Keratinocyte (primary cell): ENCODE results near the gene MTHFD2. TPM values are rescaled to one million over a fixed set of nuclear protein-coding genes. Genes with fewer than 3 reads are reported as not detected.

Source experiments
- DNase-seq: peaks from one replicate; pipeline ENCODE4 v3.0.0-alpha.2; 2011; ENCODE audit warnings: low read depth, missing footprints, low spot score
- FAIRE-seq: peaks from 2 replicates; lab custom pipeline; 2011; peaks lifted over from hg19 to GRCh38; lab: Jason Lieb, UNC
- H2AFZ ChIP-seq: 2 replicates; pipeline ENCODE4 v1.6.0; 2012; ENCODE audit warnings: low read length, control low read depth, inconsistent platforms; ENCODE audit not compliant: control insufficient read depth
- H3K27ac ChIP-seq: 2 replicates; pipeline ENCODE4 v1.5.1; 2011; ENCODE audit warnings: low read length; ENCODE audit not compliant: control insufficient read depth, insufficient read depth
- H3K27me3 ChIP-seq: 3 replicates; pipeline ENCODE4 v1.6.0; 2011; ENCODE audit warnings: low read length; ENCODE audit not compliant: control insufficient read depth, insufficient read depth; ENCODE audit errors: extremely low read depth
- H3K36me3 ChIP-seq, 2 experiments: 2 replicates in 1 of 2; 3 replicates in 1 of 2; pipeline ENCODE4 v1.5.1; 2011; ENCODE audit warnings: low read length in 2 of 2, mild to moderate bottlenecking in 1 of 2; ENCODE audit not compliant: control insufficient read depth in 2 of 2, insufficient read depth in 2 of 2; ENCODE audit errors: extremely low read depth in 1 of 2
- H3K4me1 ChIP-seq: 3 replicates; pipeline ENCODE4 v1.5.1; 2011; ENCODE audit warnings: low read length; ENCODE audit not compliant: control insufficient read depth, insufficient read depth; ENCODE audit errors: extremely low read depth
- H3K4me2 ChIP-seq: 3 replicates; pipeline ENCODE4 v1.6.0; 2011; ENCODE audit warnings: low read depth, low read length; ENCODE audit not compliant: control insufficient read depth, insufficient read depth; ENCODE audit errors: extremely low read depth
- H3K4me3 ChIP-seq, 3 experiments: fragments of 200-600 bp in 1 of 3; sonication (generic) in 1 of 3; 2 replicates in 2 of 3; 3 replicates in 1 of 3; pipeline ENCODE4 v1.5.1; 2011 to 2016; ENCODE audit warnings: low read length in 3 of 3, mild to moderate bottlenecking in 3 of 3, control low read depth in 2 of 3, inconsistent platforms in 1 of 3, low read depth in 1 of 3, mixed read lengths in 1 of 3, mixed run types in 1 of 3, moderate library complexity in 1 of 3; ENCODE audit not compliant: control insufficient read depth in 2 of 3, insufficient read depth in 2 of 3; ENCODE audit errors: extremely low read depth in 1 of 3
- H3K79me2 ChIP-seq: 2 replicates; pipeline ENCODE4 v1.6.0; 2012; ENCODE audit warnings: low read length; ENCODE audit not compliant: control insufficient read depth, insufficient read depth
- H3K9ac ChIP-seq: 3 replicates; pipeline ENCODE4 v1.6.0; 2011; ENCODE audit warnings: low read length; ENCODE audit not compliant: control insufficient read depth, insufficient read depth; ENCODE audit errors: extremely low read depth
- H3K9me1 ChIP-seq: 3 replicates; pipeline ENCODE4 v1.6.0; 2011; ENCODE audit warnings: low read length; ENCODE audit not compliant: control insufficient read depth, insufficient read depth; ENCODE audit errors: extremely low read depth
- H3K9me3 ChIP-seq: 2 replicates; pipeline ENCODE4 v1.5.1; 2012; ENCODE audit warnings: low read depth, low read length; ENCODE audit not compliant: control insufficient read depth
- H4K20me1 ChIP-seq: 3 replicates; pipeline ENCODE4 v1.6.0; 2011; ENCODE audit warnings: low read length; ENCODE audit not compliant: control insufficient read depth, insufficient read depth; ENCODE audit errors: extremely low read depth
- CTCF ChIP-seq, 3 experiments: IDR thresholded peaks in 1 of 3; conservative IDR thresholded peaks in 1 of 3; optimal IDR thresholded peaks in 1 of 3; 2 replicates in 2 of 3; 3 replicates in 1 of 3; pipeline versions ENCODE3 to v1.5.1; 2011; ENCODE audit warnings: low read length in 3 of 3, mild to moderate bottlenecking in 3 of 3, moderate library complexity in 2 of 3, control low read depth in 1 of 3, inconsistent platforms in 1 of 3; ENCODE audit not compliant: insufficient read depth in 2 of 3; ENCODE audit errors: extremely low read depth in 1 of 3
- EZH2 ChIP-seq: IDR thresholded peaks from one replicate; pipeline ENCODE4 v1.6.1; 2012; ENCODE audit warnings: inconsistent platforms, mild to moderate bottlenecking, low read length, moderate library complexity
- dilution Hi-C: fragments of 300-500 bp; cut with MboI; formaldehyde crosslinking; loops from one replicate; pipeline ENCODE4 v1.7.0; 2020; ENCODE audit warnings: low sequenced_read_pairs; ENCODE audit not compliant: extremely low pct_ligation_motif_present
- polyA plus RNA-seq, 5 experiments: library from polyadenylated mRNA; depleted of rRNA in 3 of 5; stranded (reverse) in 3 of 5; stranded (forward) in 1 of 5; unstranded in 1 of 5; fragments of >200 nt; gene quantifications; 1 replicate in 1 of 5; 2 replicates in 3 of 5; 3 replicates in 1 of 5; pipeline versions ENCODE4 v1.2.1 to v1.2.3, GENCODE V29; 2011 to 2012; ENCODE audit warnings: missing spikeins in 2 of 5, low read depth in 1 of 5, low replicate concordance in 1 of 5

MTHFD2 gene
- polyA plus RNA-seq, 1 donor (not counting 4 experiments of a cell fraction or from before 2014, with no cell fraction given), result 114 TPM

- Histone ChIP-seq H3K36me3 (peaks cover 14 to 41% of the 10 kb centered on the region in 2 experiments), H3K4me3 (no peak overlapping the region), H3K4me1 (no peaks in the 10 kb centered on the region), H3K9me1 (peaks cover 2% of the 10 kb centered on the region), H2AFZ (no peak overlapping the region), H3K27me3 (no peaks in the 10 kb centered on the region), H3K79me2 (no peaks in the 10 kb centered on the region), H3K4me2 (no peak overlapping the region), H3K27ac (no peak overlapping the region), H3K9me3 (no peaks in the 10 kb centered on the region), H4K20me1 (no peaks in the 10 kb centered on the region), H3K9ac (no peak overlapping the region)
- no peak for DNase-seq
- dilution Hi-C loops, result no loop called here
- FAIRE-seq, result no peak
- no peak for TF ChIP-seq EZH2
- no peak for TF ChIP-seq CTCF (optimal IDR thresholded peaks at IDR 0.05 in 1 of 3, IDR thresholded peaks at IDR 0.05 in 1 of 3, conservative IDR thresholded peaks at IDR 0.05 in 1 of 3; ENCODE audit: extremely low read depth in 1 of 3, insufficient read depth in 2 of 3, low read length in 3 of 3)
Measured at GRCh38 chr2:74216642-74217041, 18.2 kb downstream of the MTHFD2 start.

- no peaks in the 10 kb centered on the region for H3K9me3 ChIP-seq
- no peaks in the 10 kb centered on the region for H3K79me2 ChIP-seq
- no peak overlapping the region for H3K27ac ChIP-seq
- H4K20me1 ChIP-seq, result peaks cover 3% of the 10 kb centered on the region
- DNase-seq, result no peak
- FAIRE-seq, result no peak
- no peak for TF ChIP-seq CTCF (optimal IDR thresholded peaks at IDR 0.05 in 1 of 3, IDR thresholded peaks at IDR 0.05 in 1 of 3, conservative IDR thresholded peaks at IDR 0.05 in 1 of 3; ENCODE audit: extremely low read depth in 1 of 3, insufficient read depth in 2 of 3, low read length in 3 of 3)
- no peak for TF ChIP-seq EZH2
- no peak overlapping the region for H3K4me2 ChIP-seq
- H3K9ac ChIP-seq, result no peak overlapping the region
- no peak overlapping the region for H3K4me3 ChIP-seq
- no peaks in the 10 kb centered on the region for H3K27me3 ChIP-seq
- dilution Hi-C loops, result no loop called here
- peaks cover 4% of the 10 kb centered on the region for H3K4me1 ChIP-seq
- peaks cover 2% of the 10 kb centered on the region for H3K9me1 ChIP-seq
- H2AFZ ChIP-seq, result no peak overlapping the region
- peaks cover 5 to 29% of the 10 kb centered on the region in 2 experiments for H3K36me3 ChIP-seq
Measured at GRCh38 chr2:74219846-74220486, 21.6 kb downstream of the MTHFD2 start.
